WERI-Rb-1 (cell line): Measurements from ENCODE around the gene UIMC1.

Experiments used
- DNase-seq: peaks from one replicate; pipeline ENCODE4 v3.0.0-alpha.2; 2020
- H3K27ac ChIP-seq: fragments of 250-450 bp; sonication (Bioruptor Pico); 2 replicates; pipeline ENCODE4 v1.5.1; 2020; ENCODE audit warnings: mild to moderate bottlenecking, moderate library complexity
- H3K27me3 ChIP-seq: fragments of 250-450 bp; sonication (Bioruptor Pico); 2 replicates; pipeline ENCODE4 v1.5.1; 2021; ENCODE audit warnings: mild to moderate bottlenecking, low read depth, moderate library complexity; ENCODE audit not compliant: insufficient read depth, severe bottlenecking
- H3K36me3 ChIP-seq: fragments of 250-450 bp; sonication (Bioruptor Pico); 2 replicates; pipeline ENCODE4 v1.5.1; 2020; ENCODE audit warnings: mild to moderate bottlenecking, moderate library complexity
- H3K4me3 ChIP-seq: 2 replicates; pipeline ENCODE4 v1.5.1; 2011; ENCODE audit warnings: low read depth, mild to moderate bottlenecking, control low read depth, low read length
- H3K9me3 ChIP-seq: fragments of 250-450 bp; sonication (Bioruptor Pico); 2 replicates; pipeline ENCODE4 v1.5.1; 2021; ENCODE audit warnings: mild to moderate bottlenecking, moderate library complexity; ENCODE audit not compliant: severe bottlenecking
- TF ChIP-seq, protein P1 (sequence below): IDR thresholded peaks from 2 replicates; pipeline ENCODE4 v1.5.1; 2011; ENCODE audit warnings: low read depth, mild to moderate bottlenecking, control low read depth, inconsistent platforms, low read length

Gene UIMC1

GRCh38 chr5:176906126-176906525 is 100.5 kb downstream of the UIMC1 start:
- peaks cover 8% of the 10 kb centered on the region for H3K36me3 ChIP-seq
- TF ChIP-seq, protein P1, sequence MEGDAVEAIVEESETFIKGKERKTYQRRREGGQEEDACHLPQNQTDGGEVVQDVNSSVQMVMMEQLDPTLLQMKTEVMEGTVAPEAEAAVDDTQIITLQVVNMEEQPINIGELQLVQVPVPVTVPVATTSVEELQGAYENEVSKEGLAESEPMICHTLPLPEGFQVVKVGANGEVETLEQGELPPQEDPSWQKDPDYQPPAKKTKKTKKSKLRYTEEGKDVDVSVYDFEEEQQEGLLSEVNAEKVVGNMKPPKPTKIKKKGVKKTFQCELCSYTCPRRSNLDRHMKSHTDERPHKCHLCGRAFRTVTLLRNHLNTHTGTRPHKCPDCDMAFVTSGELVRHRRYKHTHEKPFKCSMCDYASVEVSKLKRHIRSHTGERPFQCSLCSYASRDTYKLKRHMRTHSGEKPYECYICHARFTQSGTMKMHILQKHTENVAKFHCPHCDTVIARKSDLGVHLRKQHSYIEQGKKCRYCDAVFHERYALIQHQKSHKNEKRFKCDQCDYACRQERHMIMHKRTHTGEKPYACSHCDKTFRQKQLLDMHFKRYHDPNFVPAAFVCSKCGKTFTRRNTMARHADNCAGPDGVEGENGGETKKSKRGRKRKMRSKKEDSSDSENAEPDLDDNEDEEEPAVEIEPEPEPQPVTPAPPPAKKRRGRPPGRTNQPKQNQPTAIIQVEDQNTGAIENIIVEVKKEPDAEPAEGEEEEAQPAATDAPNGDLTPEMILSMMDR = no peak
- H3K27ac ChIP-seq = no peak overlapping the region
- H3K9me3 ChIP-seq = no peaks in the 10 kb centered on the region
- H3K4me3 ChIP-seq = no peak overlapping the region
- no peak for DNase-seq
- H3K27me3 ChIP-seq = no peaks in the 10 kb centered on the region

DNA sequence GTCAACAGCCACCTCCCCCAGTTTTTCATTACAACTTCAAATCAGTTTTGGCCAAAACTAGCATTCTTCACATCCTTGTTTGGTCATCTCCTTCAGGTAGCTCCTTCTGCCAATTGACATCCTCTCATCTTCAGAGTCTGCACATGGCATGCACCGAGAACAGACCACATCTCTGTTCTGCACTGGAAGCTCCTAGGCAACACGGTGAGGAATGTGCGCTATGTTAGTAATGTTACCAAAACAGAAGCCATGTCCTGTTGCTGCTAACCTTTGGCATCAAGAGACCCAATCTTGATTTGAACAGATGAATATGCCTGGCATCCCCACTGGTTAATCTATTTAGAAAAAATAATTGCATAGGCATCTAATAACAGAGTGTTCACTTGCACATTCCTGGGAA is 102.3 kb downstream of the UIMC1 start:
- peaks cover 8% of the 10 kb centered on the region for H3K36me3 ChIP-seq
- no peaks in the 10 kb centered on the region for H3K27me3 ChIP-seq
- no peak for DNase-seq
- H3K27ac ChIP-seq = no peak overlapping the region
- H3K4me3 ChIP-seq = no peak overlapping the region
- TF ChIP-seq, protein P1 = no peak
- H3K9me3 ChIP-seq = no peaks in the 10 kb centered on the region

GRCh38 chr5:176902911-176903664 is 103.5 kb downstream of the UIMC1 start:
- H3K9me3 ChIP-seq = no peaks in the 10 kb centered on the region
- peaks cover 8% of the 10 kb centered on the region for H3K36me3 ChIP-seq
- no peaks in the 10 kb centered on the region for H3K27me3 ChIP-seq
- no peak overlapping the region for H3K27ac ChIP-seq
- no peak overlapping the region for H3K4me3 ChIP-seq
- TF ChIP-seq, protein P1 = no peak
- DNase-seq = no peak

DNA sequence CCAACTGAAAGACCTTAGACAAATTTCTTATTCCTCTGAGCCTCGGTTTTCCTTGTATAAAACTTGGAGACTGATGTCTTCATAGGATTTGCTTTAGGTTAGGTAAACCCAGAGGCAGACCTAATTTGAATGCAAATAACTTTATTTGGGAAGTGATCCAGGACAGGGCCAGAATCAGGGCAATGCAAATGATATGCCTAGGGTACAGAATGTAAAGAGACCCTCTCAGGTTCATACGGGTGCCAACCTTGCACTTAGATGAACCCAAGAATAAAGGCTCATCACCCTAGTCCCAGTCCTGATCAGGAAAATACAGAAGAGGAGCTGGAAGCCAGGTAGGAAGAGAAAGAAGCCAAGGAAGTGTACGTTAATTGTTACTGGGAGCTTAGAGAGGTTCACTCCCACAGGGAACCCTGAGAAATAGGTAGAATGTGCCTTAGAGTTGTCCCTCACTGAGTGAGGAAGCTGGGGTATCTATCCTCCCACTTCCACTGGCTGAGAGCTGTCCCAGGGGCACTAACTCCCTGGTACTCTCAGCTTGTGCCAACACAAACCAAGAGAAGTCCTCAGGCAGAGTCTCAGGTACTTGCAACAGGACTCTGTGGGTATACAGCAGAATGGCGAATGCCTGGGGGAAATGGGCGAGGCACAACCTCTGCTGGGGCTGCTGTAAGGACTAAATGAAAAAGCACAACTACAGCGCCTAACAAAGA is 104.3 kb downstream of the UIMC1 start:
- Histone ChIP-seq H3K36me3 (peaks cover 5% of the 10 kb centered on the region), H3K27me3 (no peaks in the 10 kb centered on the region), H3K9me3 (no peaks in the 10 kb centered on the region), H3K4me3 (no peak overlapping the region), H3K27ac (no peak overlapping the region)
- DNase-seq = no peak
- TF ChIP-seq, protein P1 = no peak

DNA sequence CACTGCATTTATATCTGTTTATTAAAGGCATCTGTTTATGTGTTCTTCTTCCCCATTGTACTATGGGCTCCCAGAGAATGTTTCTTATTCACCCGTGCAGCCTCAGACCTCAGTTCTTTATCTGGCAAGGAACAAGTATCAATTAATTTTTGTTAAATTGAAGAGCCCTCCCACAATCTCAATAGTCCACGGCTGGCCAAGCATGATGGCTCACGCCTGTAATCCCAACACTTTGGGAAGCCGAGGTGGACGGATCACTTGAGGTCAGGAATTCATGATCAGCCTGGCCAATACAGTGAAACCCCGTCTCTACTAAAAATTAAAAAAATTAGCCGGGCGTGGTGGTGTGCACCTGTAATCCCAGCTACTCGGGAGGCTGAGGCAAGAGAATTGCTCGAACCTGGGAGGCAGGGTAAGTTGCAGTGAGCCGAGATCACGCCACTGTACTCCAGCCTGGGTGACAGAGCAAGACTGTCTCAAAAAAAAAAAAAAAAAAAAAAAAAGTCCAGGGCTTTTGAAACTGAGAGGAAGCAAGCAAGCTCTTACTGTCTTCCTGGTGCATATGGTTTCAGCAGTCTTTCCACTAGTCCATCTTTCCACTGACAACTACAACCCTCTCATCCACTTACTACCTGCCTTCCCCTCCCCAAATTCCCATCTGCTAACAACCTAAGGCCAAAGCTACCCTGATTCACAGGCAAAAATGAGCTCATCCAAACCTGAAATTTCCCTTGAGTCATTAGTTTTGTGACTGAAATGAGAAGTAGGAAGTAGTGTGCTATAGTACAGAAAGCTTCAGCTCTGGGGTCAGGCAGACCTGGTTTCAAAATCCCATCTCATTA is 105.1 kb downstream of the UIMC1 start:
- Histone ChIP-seq H3K27ac (no peak overlapping the region), H3K36me3 (peaks cover 4% of the 10 kb centered on the region)

More for the DNA sequence above, 105.1 kb downstream of the UIMC1 start:
- TF ChIP-seq, protein P1 = no peak
- Histone ChIP-seq H3K27me3 (no peaks in the 10 kb centered on the region), H3K4me3 (no peak overlapping the region), H3K9me3 (no peaks in the 10 kb centered on the region)
- DNase-seq = no peak
